Right lobe of liver (tissue), 6 donors: ENCODE measurements around the gene CLDN3. TPM values are rescaled to one million over a fixed set of nuclear protein-coding genes. Genes with fewer than 3 reads are reported as not detected.

Source experiments
- ATAC-seq, 4 donors: fragments of 200-7000 bp; cut with Tn5 transposase; one replicate each; pipeline ENCODE4 v1.9.1; 2020; ENCODE audit warnings: mild to moderate bottlenecking in 4 of 4, moderate library complexity in 4 of 4
- DNase-seq, 3 donors: peaks; one replicate each; pipeline ENCODE4 v3.0.0-alpha.2; 2020
- H3K27ac ChIP-seq, 3 donors: fragments of 200-600 bp; one replicate each; pipeline ENCODE4 v1.8.0; 2022
- H3K27me3 ChIP-seq, 2 donors: fragments of 200-600 bp; one replicate each; pipeline ENCODE4 v1.8.0; 2022
- H3K36me3 ChIP-seq, 4 donors: fragments of 200-600 bp; sonication (generic) in 1 of 4; one replicate each; pipeline versions ENCODE4 v1.5.1 to v1.8.0; 2017 to 2022; ENCODE audit warnings: control low read depth in 1 of 4
- H3K4me1 ChIP-seq, 4 donors: fragments of 200-600 bp; sonication (generic) in 1 of 4; one replicate each; pipeline versions ENCODE4 v1.5.1 to v1.8.0; 2017 to 2022; ENCODE audit warnings: control low read depth in 1 of 4
- H3K4me3 ChIP-seq, 3 donors: fragments of 200-600 bp; one replicate each; pipeline ENCODE4 v1.8.0; 2022
- H3K9me3 ChIP-seq, 4 donors: fragments of 200-600 bp; sonication (generic) in 1 of 4; one replicate each; pipeline versions ENCODE4 v1.5.1 to v1.8.0; 2017 to 2022; ENCODE audit warnings: control low read depth in 1 of 4
- POLR2A ChIP-seq: fragments of 450-650 bp; IDR thresholded peaks from one replicate; pipeline ENCODE4 v1.6.1; 2017; ENCODE audit warnings: antibody characterized with exemption, mild to moderate bottlenecking
- WGBS: methylation state at CpG from one replicate; pipeline ENCODE4 v1.1.6; 2018; ENCODE audit warnings: low coverage, low lambda C conversion rate; ENCODE audit not compliant: insufficient coverage; ENCODE audit errors: missing lambda C conversion rate; 5-methylcytosine and 5-hydroxymethylcytosine counted together
- intact Hi-C, 2 donors: fragments of 100-400 bp; cut with DNase I; formaldehyde crosslinking; loops; one replicate each; pipeline versions ENCODE4 v1.11.2 to v1.14.1; 2022
- long read RNA-seq: library from polyadenylated mRNA; unstranded; transcript quantifications from one replicate; pipeline ENCODE4 v2.0.0, GENCODE V29; 2019
- total RNA-seq, 6 experiments: library from RNA; depleted of rRNA in 2 of 6; stranded (reverse); fragments of >200 nt in 2 of 6; fragmentation: NEBNext Ultra II Directional in 3 of 6; extraction: Animal tissue kit (Norgen Biotek cat#: 25700) in 3 of 6; gene quantifications; one replicate each; pipeline versions ENCODE4 v1.1.0 to v1.2.4, GENCODE V29; 2016 to 2023
- TF ChIP-seq, protein P1 (sequence below), 4 donors: fragments of 200-600 bp in 3 of 4; fragments of 450-650 bp in 1 of 4; IDR thresholded peaks; one replicate each; pipeline versions ENCODE4 v1.5.1 to v1.8.0; 2016 to 2022; ENCODE audit warnings: antibody characterized with exemption in 4 of 4, mild to moderate bottlenecking in 2 of 4
- donor health status: DM: no; HTN: yes; CAD: no.
- donor health status: DM: no; HTN: no; CAD: no.
- donor health status: DM: no; HTN: no; CAD: no.
- donor health status: DM: no; HTN: yes; CAD: no.
- donor health status: DM: no; HTN: yes; CAD: no.

Gene CLDN3, protein sequence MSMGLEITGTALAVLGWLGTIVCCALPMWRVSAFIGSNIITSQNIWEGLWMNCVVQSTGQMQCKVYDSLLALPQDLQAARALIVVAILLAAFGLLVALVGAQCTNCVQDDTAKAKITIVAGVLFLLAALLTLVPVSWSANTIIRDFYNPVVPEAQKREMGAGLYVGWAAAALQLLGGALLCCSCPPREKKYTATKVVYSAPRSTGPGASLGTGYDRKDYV
- total RNA-seq = 10 to 100 TPM; 16.1 to 37.3 (median 19.9) TPM
- long read RNA-seq, transcript CLDN3-201 (1 exons, 1,274 nt) = major isoform, 13 of 13 reads
- long read RNA-seq, partial matches to known transcripts = 0 of 13 reads
- long read RNA-seq, other reads (novel, unspliced or antisense) = 0 of 13 reads

DNA sequence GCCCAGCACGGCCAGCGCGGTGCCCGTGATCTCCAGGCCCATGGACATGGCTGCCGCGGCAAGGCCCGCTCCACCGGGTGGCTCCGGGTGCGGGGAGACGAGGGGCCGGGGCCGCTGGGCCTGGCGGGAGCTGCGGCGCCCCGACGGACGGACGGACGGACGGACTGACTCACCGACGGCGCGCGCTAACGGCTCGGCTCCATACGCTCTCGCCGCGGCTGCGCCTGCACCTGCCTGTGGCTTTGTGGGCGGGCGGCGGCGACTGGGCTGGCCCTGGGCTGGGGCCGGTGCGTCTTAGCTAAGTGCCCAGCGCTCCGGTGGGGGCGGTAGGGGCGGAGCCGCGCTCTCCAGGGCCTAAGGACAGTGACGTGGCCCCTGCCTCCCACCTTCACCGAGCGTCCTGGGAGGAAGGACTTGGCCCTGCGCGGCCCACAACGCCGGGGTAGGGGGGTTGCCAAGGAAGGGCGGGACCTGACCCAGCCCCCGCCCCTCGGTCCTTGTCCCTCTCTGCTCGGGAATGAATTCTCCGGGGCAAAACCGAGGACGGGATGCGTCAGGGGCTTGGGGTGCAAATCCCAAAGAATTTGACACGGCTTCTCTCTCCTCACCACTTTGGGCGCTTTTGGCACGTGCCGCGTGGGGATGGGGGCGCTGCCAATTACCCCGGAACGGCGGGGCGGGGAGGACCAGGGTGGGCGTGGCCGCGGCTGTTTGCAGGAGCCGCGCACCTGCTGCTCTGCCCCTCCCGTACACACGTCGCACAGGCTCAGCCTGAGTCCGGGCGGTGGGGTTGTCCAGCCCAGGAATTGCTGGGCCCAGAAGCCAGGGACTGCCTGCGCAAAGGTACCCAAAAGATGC lies at the start of gene CLDN3:
CLDN3 (minus strand) TSS at position 269 of the 858 bp plus-strand sequence; CDS start at position 48, 221 bp downstream.
- TF ChIP-seq POLR2A = peak; percentile 89
- TF ChIP-seq, protein P1, sequence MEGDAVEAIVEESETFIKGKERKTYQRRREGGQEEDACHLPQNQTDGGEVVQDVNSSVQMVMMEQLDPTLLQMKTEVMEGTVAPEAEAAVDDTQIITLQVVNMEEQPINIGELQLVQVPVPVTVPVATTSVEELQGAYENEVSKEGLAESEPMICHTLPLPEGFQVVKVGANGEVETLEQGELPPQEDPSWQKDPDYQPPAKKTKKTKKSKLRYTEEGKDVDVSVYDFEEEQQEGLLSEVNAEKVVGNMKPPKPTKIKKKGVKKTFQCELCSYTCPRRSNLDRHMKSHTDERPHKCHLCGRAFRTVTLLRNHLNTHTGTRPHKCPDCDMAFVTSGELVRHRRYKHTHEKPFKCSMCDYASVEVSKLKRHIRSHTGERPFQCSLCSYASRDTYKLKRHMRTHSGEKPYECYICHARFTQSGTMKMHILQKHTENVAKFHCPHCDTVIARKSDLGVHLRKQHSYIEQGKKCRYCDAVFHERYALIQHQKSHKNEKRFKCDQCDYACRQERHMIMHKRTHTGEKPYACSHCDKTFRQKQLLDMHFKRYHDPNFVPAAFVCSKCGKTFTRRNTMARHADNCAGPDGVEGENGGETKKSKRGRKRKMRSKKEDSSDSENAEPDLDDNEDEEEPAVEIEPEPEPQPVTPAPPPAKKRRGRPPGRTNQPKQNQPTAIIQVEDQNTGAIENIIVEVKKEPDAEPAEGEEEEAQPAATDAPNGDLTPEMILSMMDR (IDR thresholded peaks at IDR 0.05) = no peak
- Histone ChIP-seq H3K4me1 (peaks cover 0 to 34% (median 12%) of the 10 kb centered on the region in 4 donors), H3K27ac (peak within 1 kb of the TSS; percentile 73 to 82 (median 78)), H3K36me3 (no peaks in the 10 kb centered on the region), H3K27me3 (no peaks in the 10 kb centered on the region), H3K9me3 (no peaks in the 10 kb centered on the region), H3K4me3 (peak within 1 kb of the TSS; percentile 43 to 66 (median 60))
- WGBS = 0% methylated on average over 4 of the region's 82 CpGs
- intact Hi-C loops = no loop called here
- ATAC-seq (peak; percentile 87 to 95 (median 90)), DNase-seq (peak; percentile 95 to 98 (median 97))

DNA sequence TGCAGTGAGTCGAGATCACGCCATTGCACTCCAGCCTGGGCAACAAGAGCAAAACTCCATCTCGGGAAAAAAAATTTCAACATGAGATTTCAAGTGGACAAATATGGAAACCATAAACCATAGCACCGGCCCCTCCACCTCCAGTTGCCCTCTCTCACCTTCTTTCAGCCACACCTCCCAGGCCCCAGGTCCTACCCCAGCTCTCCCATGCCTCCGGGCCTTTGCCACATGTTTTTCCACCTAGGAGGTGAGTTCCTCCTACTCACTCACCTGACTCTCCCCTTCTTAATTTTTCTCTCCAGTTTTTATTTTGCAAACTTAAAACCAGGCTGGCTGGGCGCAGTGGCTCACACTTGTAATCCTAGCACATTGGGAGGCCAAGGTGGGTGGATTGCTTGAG lies 47.1 kb upstream of the CLDN3 start:
- no peaks in the 10 kb centered on the region for H3K36me3 ChIP-seq
- H3K27ac ChIP-seq = no peak overlapping the region
- H3K9me3 ChIP-seq = no peaks in the 10 kb centered on the region
- H3K4me3 ChIP-seq = no peak overlapping the region
- 86% methylated on average over 2 of the region's 6 CpGs for WGBS
- H3K4me1 ChIP-seq = no peaks in the 10 kb centered on the region
- no peak for TF ChIP-seq POLR2A
- TF ChIP-seq, protein P1 (IDR thresholded peaks at IDR 0.05) = no peak
- H3K27me3 ChIP-seq = no peaks in the 10 kb centered on the region
- ATAC-seq (no peak), DNase-seq (peak in 1 of 3 donors; percentile 24)
- intact Hi-C loops = no loop called here

DNA sequence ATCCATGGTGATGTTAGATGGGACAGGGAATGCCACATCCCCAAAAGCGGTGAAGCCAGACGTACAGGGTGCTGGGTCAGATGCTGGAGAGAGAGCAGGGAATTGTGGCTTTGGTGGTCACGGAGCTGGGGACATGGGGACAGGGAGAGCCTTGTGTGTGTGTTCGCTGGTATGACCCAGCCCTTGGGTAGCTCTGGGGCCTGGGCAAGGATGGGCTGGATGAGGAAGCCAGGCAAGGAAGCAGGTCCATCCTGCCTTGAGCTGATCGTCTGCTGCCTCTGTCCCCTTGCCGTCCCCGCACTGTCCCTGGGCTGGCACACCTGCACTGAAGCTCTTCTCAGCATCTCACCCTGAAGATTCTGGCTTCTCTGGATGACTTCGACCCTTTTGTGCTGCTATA lies 45.4 kb upstream of the CLDN3 start:
- no peaks in the 10 kb centered on the region for H3K36me3 ChIP-seq
- peak in 1 of 4 donors; percentile 13 for ATAC-seq
- H3K4me3 ChIP-seq = no peak overlapping the region
- TF ChIP-seq, protein P1 (IDR thresholded peaks at IDR 0.05) = no peak
- TF ChIP-seq POLR2A = no peak
- peak in 1 of 3 donors; percentile 21 for DNase-seq
- H3K27ac ChIP-seq = no peak overlapping the region
- no peaks in the 10 kb centered on the region for H3K27me3 ChIP-seq
- 48% methylated on average over 3 of the region's 8 CpGs for WGBS
- H3K9me3 ChIP-seq = no peaks in the 10 kb centered on the region
- intact Hi-C loops = no loop called here
- no peaks in the 10 kb centered on the region for H3K4me1 ChIP-seq

DNA sequence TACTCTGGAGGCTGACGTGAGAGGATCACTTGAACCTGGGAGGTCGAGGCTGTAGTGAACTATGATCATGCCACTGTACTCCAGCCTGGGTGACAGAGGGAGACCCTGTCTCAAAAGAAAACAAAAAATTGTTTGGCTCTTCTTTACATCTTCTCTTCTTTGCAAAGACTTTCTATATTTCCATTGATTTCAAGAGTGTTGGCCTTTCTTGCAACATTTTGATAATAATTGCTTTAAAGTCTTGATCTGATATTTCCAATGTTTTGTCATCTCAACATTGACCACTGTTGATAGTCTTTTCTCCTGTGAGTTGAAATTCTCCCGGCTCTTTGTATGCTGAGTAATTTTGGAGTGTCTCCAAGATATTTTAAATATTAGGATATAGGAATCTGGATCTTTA lies 42.9 kb upstream of the CLDN3 start:
- H3K4me1 ChIP-seq = no peaks in the 10 kb centered on the region
- H3K4me3 ChIP-seq = no peak overlapping the region
- intact Hi-C loops = no loop called here
- H3K27me3 ChIP-seq = no peaks in the 10 kb centered on the region
- no peaks in the 10 kb centered on the region for H3K9me3 ChIP-seq
- 84% methylated on average over 3 of the region's 3 CpGs for WGBS
- no peak for TF ChIP-seq POLR2A
- TF ChIP-seq, protein P1 (IDR thresholded peaks at IDR 0.05) = no peak
- no peak overlapping the region for H3K27ac ChIP-seq
- no peak for DNase-seq
- no peaks in the 10 kb centered on the region for H3K36me3 ChIP-seq
- ATAC-seq = no peak
